GM12891 (cell line): ENCODE data around the gene SUPV3L1.
A peak's percentile ranks its signal among the peaks of the same experiment; 100 is the strongest.

ENCODE experiments used
- DNase-seq: peaks from one replicate; pipeline ENCODE4 v3.0.0; 2011; ENCODE audit warnings: low spot score; ENCODE audit not compliant: insufficient read length
- FAIRE-seq: peaks from 2 replicates; lab custom pipeline; 2011; peaks lifted over from hg19 to GRCh38; lab: Jason Lieb, UNC
- PAX5 ChIP-seq: IDR thresholded peaks from 2 replicates; pipeline ENCODE4 v1.6.1; 2011; ENCODE audit warnings: low read length, moderate library complexity, mild to moderate bottlenecking; ENCODE audit not compliant: insufficient read depth, severe bottlenecking
- POLR2A ChIP-seq: IDR thresholded peaks from 2 replicates; pipeline ENCODE4 v1.6.1; 2011; ENCODE audit warnings: low read depth, low read length, control low read depth
- POLR2AphosphoS5 ChIP-seq: IDR thresholded peaks from 2 replicates; pipeline ENCODE4 v1.6.1; 2011; ENCODE audit warnings: low read depth, low read length, control low read depth
- POU2F2 ChIP-seq: IDR thresholded peaks from 2 replicates; pipeline ENCODE4 v1.6.1; 2011; ENCODE audit warnings: low read depth, mild to moderate bottlenecking, control low read depth, low read length, moderate library complexity
- SPI1 ChIP-seq: IDR thresholded peaks from 2 replicates; pipeline ENCODE4 v1.6.1; 2011; ENCODE audit warnings: low read depth, low read length, control low read depth
- TAF1 ChIP-seq: IDR thresholded peaks from 2 replicates; pipeline ENCODE4 v1.6.1; 2011; ENCODE audit warnings: low read depth, low read length, control low read depth

The SUPV3L1 gene

GRCh38 chr10:69217119-69217754 lies 37.2 kb downstream of the SUPV3L1 start:
- DNase-seq (no peak), FAIRE-seq (no peak)
- no peak for TF ChIP-seq PAX5

GRCh38 chr10:69218831-69219230 lies 38.8 kb downstream of the SUPV3L1 start:
- no peak for DNase-seq
- FAIRE-seq = no peak
- TF ChIP-seq TAF1 (no peak), POLR2AphosphoS5 (no peak), SPI1 (no peak), POLR2A (no peak), POU2F2 (no peak), PAX5 (no peak)

- DNase-seq (no peak), FAIRE-seq (no peak)
- TF ChIP-seq TAF1 = no peak
- no peak for TF ChIP-seq PAX5
- no peak for TF ChIP-seq POU2F2
- no peak for TF ChIP-seq POLR2AphosphoS5
- no peak for TF ChIP-seq POLR2A
- no peak for TF ChIP-seq SPI1
Observed at GRCh38 chr10:69220041-69220451, 40.0 kb downstream of the SUPV3L1 start, which contains the start of gene HKDC1. TSS of gene HKDC1 (plus strand) at chr10:69220332. CDS start at chr10:69220436, 104 bp downstream.

GRCh38 chr10:69220507-69220906 lies 40.5 kb downstream of the SUPV3L1 start:
- DNase-seq (no peak), FAIRE-seq (no peak)

GRCh38 chr10:69222157-69223027 lies 42.4 kb downstream of the SUPV3L1 start:
- TF ChIP-seq POU2F2 (no peak), SPI1 (peak; percentile 69), POLR2AphosphoS5 (0 out of 2 replicates have a peak, but pooled peaks have one; percentile 30), TAF1 (peak; percentile 27; the same call in 1 of the 2 replicates), PAX5 (peak; percentile 9), POLR2A (peak; percentile 76)
- FAIRE-seq (peak; percentile 96), DNase-seq (peak; percentile 66)

More at GRCh38 chr10:69220507-69220906, 40.5 kb downstream of the SUPV3L1 start:
- TF ChIP-seq POLR2AphosphoS5 (no peak), TAF1 (no peak), POLR2A (no peak), PAX5 (no peak), SPI1 (no peak), POU2F2 (no peak)

GRCh38 chr10:69223028-69223342 lies 43.0 kb downstream of the SUPV3L1 start:
- no peak for FAIRE-seq
- TF ChIP-seq POLR2AphosphoS5 (no peak), SPI1 (no peak), POLR2A (no peak), PAX5 (no peak), TAF1 (no peak), POU2F2 (no peak)
- DNase-seq = no peak

GRCh38 chr10:69224862-69225657 lies 45.0 kb downstream of the SUPV3L1 start:
- FAIRE-seq (no peak), DNase-seq (no peak)
- no peak for TF ChIP-seq POLR2A
- no peak for TF ChIP-seq SPI1
- no peak for TF ChIP-seq POU2F2
- no peak for TF ChIP-seq PAX5
- no peak for TF ChIP-seq TAF1
- TF ChIP-seq POLR2AphosphoS5 = no peak

GRCh38 chr10:69225681-69226080 lies 45.6 kb downstream of the SUPV3L1 start:
- TF ChIP-seq POLR2AphosphoS5 = no peak
- no peak for TF ChIP-seq PAX5
- TF ChIP-seq POLR2A = no peak
- no peak for TF ChIP-seq SPI1
- TF ChIP-seq POU2F2 = no peak
- TF ChIP-seq TAF1 = no peak
- FAIRE-seq (no peak), DNase-seq (no peak)

- FAIRE-seq (no peak), DNase-seq (no peak)
- TF ChIP-seq POU2F2 (no peak), PAX5 (no peak), SPI1 (no peak), TAF1 (no peak)
Observed at GRCh38 chr10:69226919-69227450, 47.0 kb downstream of the SUPV3L1 start.
